Small intestine (tissue), 7 donors: ENCODE measurements around the gene RHOT2. TPM values are rescaled to one million over a fixed set of nuclear protein-coding genes. Genes with fewer than 3 reads are reported as not detected.

ENCODE experiments used
- DNase-seq, 2 donors: peaks; one replicate each; pipeline versions ENCODE4 v3.0.0 to v3.0.0-alpha.2; 2013
- FAIRE-seq: peaks from 2 replicates; lab custom pipeline; 2012; peaks lifted over from hg19 to GRCh38; lab: Jason Lieb, UNC
- H3K27ac ChIP-seq, 3 donors: one replicate each; pipeline ENCODE4 v1.5.1; 2013; ENCODE audit warnings: low read length in 2 of 3, mild to moderate bottlenecking in 2 of 3, control low read depth in 1 of 3, inconsistent platforms in 1 of 3, low read depth in 1 of 3, moderate library complexity in 1 of 3
- H3K27me3 ChIP-seq, 3 donors: one replicate each; pipeline ENCODE4 v1.6.1; 2013; ENCODE audit warnings: low read length in 3 of 3, inconsistent platforms in 1 of 3; ENCODE audit not compliant: control insufficient read depth in 3 of 3, insufficient read depth in 3 of 3
- H3K36me3 ChIP-seq, 3 donors: one replicate each; pipeline ENCODE4 v1.6.1; 2013; ENCODE audit warnings: low read length in 3 of 3, inconsistent platforms in 1 of 3, low read depth in 1 of 3, mild to moderate bottlenecking in 1 of 3, moderate library complexity in 1 of 3; ENCODE audit not compliant: control insufficient read depth in 3 of 3, insufficient read depth in 2 of 3
- H3K4me1 ChIP-seq, 3 donors: one replicate each; pipeline ENCODE4 v1.6.1; 2013; ENCODE audit warnings: low read length in 2 of 3, inconsistent platforms in 1 of 3, low read depth in 1 of 3, mild to moderate bottlenecking in 1 of 3, moderate library complexity in 1 of 3; ENCODE audit not compliant: control insufficient read depth in 3 of 3, insufficient read depth in 2 of 3
- H3K4me3 ChIP-seq, 3 donors: one replicate each; pipeline ENCODE4 v1.5.1; 2013; ENCODE audit warnings: low read length in 3 of 3, control low read depth in 1 of 3, inconsistent platforms in 1 of 3, low read depth in 1 of 3, mild to moderate bottlenecking in 1 of 3, moderate library complexity in 1 of 3
- H3K9me3 ChIP-seq, 2 donors: one replicate each; pipeline ENCODE4 v1.6.1; 2013; ENCODE audit warnings: low read depth in 1 of 2, low read length in 1 of 2; ENCODE audit not compliant: control insufficient read depth in 2 of 2, insufficient read depth in 1 of 2
- WGBS, 3 donors: extraction: QIAGEN DNeasy Blood & Tissue Kit; methylation state at CpG; one replicate each; pipeline ENCODE4 v1.1.7; 2013; 5-methylcytosine and 5-hydroxymethylcytosine counted together
- polyA plus RNA-seq, 4 donors: library from polyadenylated mRNA; stranded (reverse) in 3 of 4; unstranded in 1 of 4; fragments of 200-250 nt in 3 of 4; fragments of 120-200 nt in 1 of 4; gene quantifications; one replicate each; pipeline versions ENCODE4 v1.2.1 to v1.2.3, GENCODE V29; 2013
- donor health status: healthy with polysubstance abuse.
- donor health status: control.
- donor health status: control.
- donor health status: Bipolar disorder and iron deficiency.
- donor health status: healthy.

Gene RHOT2
- polyA plus RNA-seq, 4 donors, result 89.3 to 207 (median 159) TPM

DNA sequence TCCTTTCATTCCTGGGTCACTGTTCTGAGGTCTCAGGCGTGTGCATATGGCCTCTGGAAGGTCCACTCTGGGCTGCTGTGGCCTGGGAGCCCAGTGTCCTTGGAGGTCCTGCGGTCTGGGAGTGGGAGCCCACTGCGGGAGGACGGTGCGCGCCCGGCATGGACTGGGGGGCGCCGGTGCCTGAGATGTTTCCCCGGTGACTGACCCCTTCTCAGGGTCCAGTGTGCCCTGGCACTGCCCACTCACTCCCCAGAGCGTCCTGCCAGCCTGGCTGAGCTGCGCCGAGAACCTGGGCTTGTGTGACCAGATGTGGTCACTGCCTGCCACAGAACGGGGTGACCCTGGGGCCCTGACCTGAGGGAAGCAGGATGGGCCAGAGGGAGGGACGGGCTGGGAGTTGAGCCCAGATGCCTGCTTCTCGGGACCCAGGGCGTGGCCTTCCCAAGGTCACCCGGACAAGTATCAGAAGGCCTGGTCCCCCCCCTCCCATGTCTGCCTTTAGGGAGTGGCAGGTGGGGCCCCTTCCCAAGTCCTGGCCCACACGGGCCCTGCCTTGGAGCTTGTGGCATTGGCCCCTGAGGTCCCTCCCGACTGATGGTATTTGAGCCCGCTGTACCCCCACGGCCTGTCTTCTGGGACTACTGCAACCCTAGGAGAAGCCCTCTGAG, 6.4 kb downstream of the RHOT2 start:
- Histone ChIP-seq H3K4me1 (peaks cover 5 to 26% (median 5%) of the 10 kb centered on the region in 3 donors), H3K27ac (no peak overlapping the region)

DNA sequence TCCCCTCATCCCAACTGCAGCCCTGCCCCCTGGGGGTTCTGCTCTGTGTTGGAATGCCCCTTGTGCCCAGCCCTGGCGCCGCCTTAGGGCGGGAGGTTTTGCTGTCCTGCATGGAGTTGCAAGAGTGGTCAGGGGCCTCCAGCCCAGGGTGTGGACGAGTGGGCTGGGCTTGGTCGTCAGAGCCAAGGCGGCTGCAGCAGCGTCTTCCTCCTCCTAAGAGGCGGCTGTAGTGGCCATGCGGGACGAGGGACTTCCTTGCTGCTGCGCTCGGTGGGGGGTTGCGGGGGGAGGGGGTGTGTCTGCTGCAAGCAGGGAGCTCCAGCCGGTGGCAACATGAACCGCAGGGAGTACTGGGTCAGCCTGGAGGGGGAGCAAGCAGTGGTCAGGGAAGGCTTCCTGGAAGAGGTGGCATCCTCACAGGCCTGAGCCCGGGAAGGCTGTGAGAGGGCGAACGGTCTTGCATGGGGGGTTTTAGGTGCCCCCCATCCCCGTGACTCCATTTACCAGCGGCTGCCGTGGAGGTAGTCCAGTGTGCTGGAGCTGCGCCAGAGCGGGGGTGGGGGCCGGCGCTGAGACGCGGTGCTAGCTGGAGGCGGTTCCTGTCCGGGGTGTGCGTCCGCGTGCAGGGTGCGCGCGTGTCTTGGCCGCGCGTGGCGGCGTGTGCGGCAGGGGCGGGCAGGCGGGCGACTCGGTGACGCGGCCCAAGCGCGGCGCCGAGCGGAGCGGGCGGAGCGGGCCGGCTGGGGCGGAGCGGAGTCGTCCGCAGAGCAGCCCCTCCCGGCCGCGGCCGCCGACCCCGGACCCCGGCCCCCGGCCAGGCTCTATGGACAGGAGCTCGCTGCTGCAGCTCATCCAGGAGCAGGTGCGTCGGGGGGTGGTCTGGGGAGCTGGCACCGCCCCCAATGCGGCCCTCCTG, 7.3 kb downstream of the RHOT2 start, which contains the start of gene RHBDL1:
Gene RHBDL1 (plus strand): TSS at position 704 of the 916 bp plus-strand sequence. CDS start 120 bp downstream, at position 824.
- FAIRE-seq (no peak), DNase-seq (peak; percentile 25 to 48)
- no peaks in the 10 kb centered on the region for H3K9me3 ChIP-seq
- H3K4me1 ChIP-seq, result peaks cover 5 to 26% (median 5%) of the 10 kb centered on the region in 3 donors
- peaks cover 15 to 50% (median 19%) of the 10 kb centered on the region in 3 donors for H3K36me3 ChIP-seq
- peak within 1 kb of the TSS; percentile 27 to 42 (median 39) for H3K4me3 ChIP-seq
- H3K27ac ChIP-seq, result peak within 1 kb of the TSS in 1 of 3 donors; percentile 25
- WGBS, 3 donors, result 5 to 10% (median 6%) methylated on average over 36 to 73 of the region's 73 CpGs
- H3K27me3 ChIP-seq, result peaks cover 0 to 3% (median 0%) of the 10 kb centered on the region in 3 donors

More for the DNA sequence above, 6.4 kb downstream of the RHOT2 start:
- no peak for DNase-seq
- no peak for FAIRE-seq
- Histone ChIP-seq H3K27me3 (peaks cover 0 to 3% (median 0%) of the 10 kb centered on the region in 3 donors), H3K4me3 (no peak overlapping the region), H3K36me3 (peaks cover 15 to 59% (median 21%) of the 10 kb centered on the region in 3 donors), H3K9me3 (no peaks in the 10 kb centered on the region)
- 72 to 80% (median 76%) methylated on average over 21 to 22 of the region's 22 CpGs for WGBS, 3 donors

DNA sequence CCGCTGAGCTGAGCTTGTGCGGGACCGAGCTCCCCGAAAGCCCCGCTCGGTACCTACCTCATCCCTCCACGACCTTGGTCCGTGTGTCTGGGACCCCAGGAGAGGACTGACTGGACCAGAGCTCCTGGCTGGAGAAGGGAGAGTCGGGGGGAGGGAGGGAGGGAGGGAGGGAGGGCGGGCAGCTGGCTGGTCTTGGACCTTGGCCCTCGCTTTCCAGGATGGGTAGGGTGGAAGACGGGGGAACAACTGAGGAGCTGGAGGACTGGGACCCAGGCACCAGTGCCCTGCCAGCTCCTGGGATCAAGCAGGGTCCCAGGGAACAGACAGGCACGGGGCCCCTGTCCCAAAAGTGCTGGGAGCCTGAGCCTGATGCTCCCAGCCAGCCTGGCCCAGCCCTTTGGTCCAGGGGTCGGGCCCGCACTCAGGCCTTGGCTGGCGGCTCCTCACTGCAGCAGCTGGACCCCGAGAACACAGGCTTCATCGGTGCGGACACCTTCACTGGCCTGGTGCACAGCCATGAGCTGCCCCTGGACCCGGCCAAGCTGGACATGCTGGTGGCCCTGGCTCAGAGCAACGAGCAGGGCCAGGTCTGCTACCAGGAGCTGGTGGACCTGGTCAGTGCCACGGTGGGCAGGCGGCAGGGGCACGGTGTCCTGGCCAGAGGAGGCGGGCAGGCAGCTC, 8.1 kb downstream of the RHOT2 start:
- no peak for FAIRE-seq
- DNase-seq, result peak; percentile 63 to 64
- peaks cover 0 to 3% (median 0%) of the 10 kb centered on the region in 3 donors for H3K27me3 ChIP-seq
- H3K9me3 ChIP-seq, result no peaks in the 10 kb centered on the region
- H3K27ac ChIP-seq, result no peak overlapping the region
- peaks cover 5 to 28% (median 5%) of the 10 kb centered on the region in 3 donors for H3K4me1 ChIP-seq
- peak overlapping the region; percentile 27 to 42 (median 39) for H3K4me3 ChIP-seq
- H3K36me3 ChIP-seq, result peaks cover 12 to 42% (median 16%) of the 10 kb centered on the region in 3 donors
- WGBS, 3 donors, result 16 to 39% (median 33%) methylated on average over 18 to 25 of the region's 25 CpGs

DNA sequence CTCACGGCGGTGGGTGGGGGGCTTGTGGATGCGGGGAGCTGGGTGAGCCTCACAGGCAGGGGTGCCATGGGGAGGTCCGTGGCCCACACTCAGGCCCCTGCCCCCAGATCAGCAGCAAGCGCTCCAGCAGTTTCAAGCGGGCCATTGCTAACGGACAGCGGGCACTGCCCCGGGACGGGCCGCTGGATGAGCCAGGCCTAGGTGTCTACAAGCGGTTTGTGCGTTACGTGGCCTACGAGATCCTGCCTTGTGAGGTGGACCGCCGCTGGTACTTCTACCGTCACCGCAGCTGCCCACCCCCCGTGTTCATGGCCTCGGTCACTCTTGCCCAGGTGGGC, 8.6 kb downstream of the RHOT2 start:
- peaks cover 5 to 34% (median 8%) of the 10 kb centered on the region in 3 donors for H3K4me1 ChIP-seq
- H3K27me3 ChIP-seq, result peaks cover 0 to 3% (median 0%) of the 10 kb centered on the region in 3 donors
- H3K4me3 ChIP-seq, result no peak overlapping the region
- H3K9me3 ChIP-seq, result no peaks in the 10 kb centered on the region
- FAIRE-seq (no peak), DNase-seq (no peak)
- peak overlapping the region in 1 of 3 donors; percentile 25 for H3K27ac ChIP-seq
- H3K36me3 ChIP-seq, result peaks cover 7 to 42% (median 16%) of the 10 kb centered on the region in 3 donors
- WGBS, 3 donors, result 30 to 80% (median 55%) methylated on average over 17 to 21 of the region's 21 CpGs

DNA sequence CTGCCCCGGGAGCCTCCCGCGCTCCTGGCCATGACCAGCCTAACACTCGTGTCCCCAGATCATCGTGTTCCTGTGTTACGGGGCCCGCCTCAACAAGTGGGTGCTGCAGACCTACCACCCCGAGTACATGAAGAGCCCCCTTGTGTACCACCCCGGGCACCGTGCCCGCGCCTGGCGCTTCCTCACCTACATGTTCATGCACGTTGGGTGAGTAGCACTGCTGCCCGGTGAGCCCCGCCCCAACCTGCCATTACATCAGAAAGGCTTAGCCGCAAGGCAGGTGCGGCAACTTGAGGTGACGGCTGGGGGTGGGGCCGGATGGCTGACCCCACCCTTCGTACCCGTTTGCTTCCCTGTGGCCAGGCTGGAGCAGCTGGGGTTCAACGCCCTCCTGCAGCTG, 9.0 kb downstream of the RHOT2 start:
- DNase-seq (peak; percentile 86 to 94), FAIRE-seq (no peak)
- Histone ChIP-seq H3K27ac (peak overlapping the region in 1 of 3 donors; percentile 25), H3K4me3 (no peak overlapping the region), H3K27me3 (peaks cover 0 to 3% (median 0%) of the 10 kb centered on the region in 3 donors), H3K36me3 (peaks cover 3 to 42% (median 15%) of the 10 kb centered on the region in 3 donors), H3K4me1 (peaks cover 8 to 37% (median 9%) of the 10 kb centered on the region in 3 donors), H3K9me3 (no peaks in the 10 kb centered on the region)
- WGBS, 3 donors, result 15 to 47% (median 30%) methylated on average over 22 to 23 of the region's 23 CpGs

DNA sequence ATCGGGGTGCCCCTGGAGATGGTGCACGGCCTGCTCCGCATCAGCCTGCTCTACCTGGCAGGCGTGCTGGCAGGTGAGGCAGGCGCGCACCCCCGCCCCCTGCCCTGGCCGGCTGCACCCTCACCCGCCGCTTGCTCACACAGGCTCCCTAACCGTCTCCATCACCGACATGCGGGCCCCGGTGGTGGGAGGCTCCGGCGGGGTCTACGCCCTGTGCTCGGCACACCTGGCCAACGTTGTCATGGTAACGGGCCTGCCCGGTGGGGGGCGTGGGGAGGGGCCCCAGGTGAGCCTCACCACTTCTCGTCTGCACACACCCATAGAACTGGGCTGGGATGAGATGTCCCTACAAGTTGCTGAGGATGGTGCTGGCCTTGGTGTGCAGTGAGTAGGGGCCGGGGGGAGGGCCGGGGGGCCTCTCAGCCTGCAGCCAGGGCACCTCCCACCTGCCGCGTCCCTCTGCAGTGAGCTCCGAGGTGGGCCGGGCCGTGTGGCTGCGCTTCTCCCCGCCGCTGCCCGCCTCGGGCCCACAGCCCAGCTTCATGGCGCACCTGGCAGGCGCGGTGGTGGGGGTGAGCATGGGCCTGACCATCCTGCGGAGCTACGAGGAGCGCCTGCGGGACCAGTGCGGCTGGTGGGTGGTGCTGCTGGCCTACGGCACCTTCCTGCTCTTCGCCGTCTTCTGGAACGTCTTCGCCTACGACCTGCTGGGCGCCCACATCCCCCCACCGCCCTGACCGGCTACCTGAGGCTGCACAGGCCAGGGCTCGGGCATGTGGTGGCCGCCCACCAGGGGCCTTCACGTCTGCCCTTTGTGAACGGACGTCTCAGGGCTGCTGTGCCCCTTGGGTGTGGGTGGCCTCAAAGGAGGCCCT, 9.6 kb downstream of the RHOT2 start:
- WGBS, 3 donors, result 47 to 57% (median 53%) methylated on average over 49 to 57 of the region's 57 CpGs
- H3K27ac ChIP-seq, result peak overlapping the region in 1 of 3 donors; percentile 30
- no peak for DNase-seq
- peaks cover 6 to 42% (median 9%) of the 10 kb centered on the region in 3 donors for H3K36me3 ChIP-seq
- peaks cover 8 to 44% (median 10%) of the 10 kb centered on the region in 3 donors for H3K4me1 ChIP-seq
- peaks cover 0 to 3% (median 0%) of the 10 kb centered on the region in 3 donors for H3K27me3 ChIP-seq
- no peaks in the 10 kb centered on the region for H3K9me3 ChIP-seq
- H3K4me3 ChIP-seq, result no peak overlapping the region
- no peak for FAIRE-seq

DNA sequence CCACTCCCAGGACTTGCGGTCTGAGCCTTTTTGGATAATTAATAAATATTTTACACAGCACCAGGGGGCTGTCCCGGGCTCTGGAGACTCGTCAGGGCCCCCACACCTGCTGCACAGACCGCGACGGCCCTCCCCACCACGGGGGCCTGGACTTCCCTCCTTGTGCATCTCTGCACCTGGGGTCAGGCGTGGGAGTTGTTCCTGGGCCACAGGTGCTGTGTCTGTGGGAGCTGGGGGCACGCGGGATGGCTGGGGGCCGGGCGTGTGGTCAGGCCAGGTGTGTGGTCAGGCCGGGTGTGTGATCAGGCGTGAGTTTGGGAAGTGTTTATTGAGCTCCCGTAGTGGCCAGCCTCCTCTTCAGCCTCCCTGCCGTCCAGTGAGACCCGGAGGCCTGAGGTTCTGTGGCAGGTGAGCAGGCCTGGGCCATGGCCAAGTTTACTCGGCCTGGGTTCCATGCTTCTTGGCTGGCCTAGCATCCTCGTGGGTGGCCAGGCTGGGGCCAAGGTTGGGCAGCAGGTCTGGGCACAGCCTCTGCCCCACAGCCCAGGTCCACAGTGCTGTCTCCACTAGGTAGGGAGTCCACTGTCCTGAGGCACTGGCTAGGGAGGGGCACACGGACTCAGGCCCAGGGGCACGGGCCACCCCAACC, 10.4 kb downstream of the RHOT2 start:
- WGBS, 3 donors, result 70 to 77% (median 76%) methylated on average over 19 to 21 of the region's 21 CpGs
- H3K36me3 ChIP-seq, result peaks cover 5 to 42% (median 8%) of the 10 kb centered on the region in 3 donors
- no peak for DNase-seq

More for the DNA sequence above, 10.4 kb downstream of the RHOT2 start:
- H3K9me3 ChIP-seq, result no peaks in the 10 kb centered on the region
- H3K27me3 ChIP-seq, result peaks cover 0 to 3% (median 0%) of the 10 kb centered on the region in 3 donors
- H3K27ac ChIP-seq, result peak overlapping the region in 1 of 3 donors; percentile 5
- FAIRE-seq, result no peak
- H3K4me3 ChIP-seq, result no peak overlapping the region
- peaks cover 8 to 51% (median 10%) of the 10 kb centered on the region in 3 donors for H3K4me1 ChIP-seq
